DOHH2 (cell line): Measurements from ENCODE around the gene ANXA7.

Experiments
- EZH2phosphoT487 ChIP-seq: fragments of 200-600 bp; sonication (generic); IDR thresholded peaks from 2 replicates; pipeline ENCODE4 v1.6.1; 2017; ENCODE audit warnings: borderline replicate concordance, mild to moderate bottlenecking, antibody characterized with exemption, low read length, moderate library complexity, mixed read lengths
- TF ChIP-seq, protein P1 (sequence below): fragments of 200-600 bp; sonication (generic); IDR thresholded peaks from one replicate; pipeline ENCODE4 v1.5.1; 2014; ENCODE audit warnings: antibody characterized with exemption, mild to moderate bottlenecking, low read depth, low read length; ENCODE audit not compliant: poor library complexity, severe bottlenecking

DNA sequence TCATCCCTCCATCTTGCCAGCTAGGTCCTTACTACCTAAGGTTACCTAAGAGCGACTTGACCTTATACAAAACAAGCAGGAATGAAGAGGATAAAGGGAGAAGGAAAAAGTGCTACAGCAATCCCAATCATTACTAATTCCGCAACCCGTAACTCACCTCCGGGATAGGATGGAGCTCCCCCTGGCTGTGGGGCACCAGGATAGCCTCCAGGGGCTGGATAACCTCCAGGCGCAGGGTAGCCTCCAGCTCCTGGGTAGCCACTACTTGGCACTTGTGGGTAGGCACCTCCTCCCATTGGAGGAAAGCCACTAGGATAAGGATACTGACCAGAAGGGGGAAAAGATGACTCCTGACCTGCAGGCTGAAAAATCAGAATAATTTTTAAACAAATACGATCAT, 15.8 kb downstream of the ANXA7 start:
- TF ChIP-seq, protein P1, sequence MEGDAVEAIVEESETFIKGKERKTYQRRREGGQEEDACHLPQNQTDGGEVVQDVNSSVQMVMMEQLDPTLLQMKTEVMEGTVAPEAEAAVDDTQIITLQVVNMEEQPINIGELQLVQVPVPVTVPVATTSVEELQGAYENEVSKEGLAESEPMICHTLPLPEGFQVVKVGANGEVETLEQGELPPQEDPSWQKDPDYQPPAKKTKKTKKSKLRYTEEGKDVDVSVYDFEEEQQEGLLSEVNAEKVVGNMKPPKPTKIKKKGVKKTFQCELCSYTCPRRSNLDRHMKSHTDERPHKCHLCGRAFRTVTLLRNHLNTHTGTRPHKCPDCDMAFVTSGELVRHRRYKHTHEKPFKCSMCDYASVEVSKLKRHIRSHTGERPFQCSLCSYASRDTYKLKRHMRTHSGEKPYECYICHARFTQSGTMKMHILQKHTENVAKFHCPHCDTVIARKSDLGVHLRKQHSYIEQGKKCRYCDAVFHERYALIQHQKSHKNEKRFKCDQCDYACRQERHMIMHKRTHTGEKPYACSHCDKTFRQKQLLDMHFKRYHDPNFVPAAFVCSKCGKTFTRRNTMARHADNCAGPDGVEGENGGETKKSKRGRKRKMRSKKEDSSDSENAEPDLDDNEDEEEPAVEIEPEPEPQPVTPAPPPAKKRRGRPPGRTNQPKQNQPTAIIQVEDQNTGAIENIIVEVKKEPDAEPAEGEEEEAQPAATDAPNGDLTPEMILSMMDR: peak; percentile 9
- TF ChIP-seq EZH2phosphoT487: no peak
